Activated effector memory CD4-positive, alpha-beta T cell treated with anti-CD3 and anti-CD28 coated beads, Interleukin-2, amount 50 U/mL, for 16 hours (primary cell): ENCODE results near the gene SLC35G6.
"Not testable (repeated sequence)": the region's sequence is repeated elsewhere in the genome, so short reads cannot be mapped to it uniquely, and the experiment has no call there.

Experiments used
- DNase-seq: peaks from one replicate; pipeline ENCODE4 v3.0.0-alpha.2; 2020

The SLC35G6 gene

DNA sequence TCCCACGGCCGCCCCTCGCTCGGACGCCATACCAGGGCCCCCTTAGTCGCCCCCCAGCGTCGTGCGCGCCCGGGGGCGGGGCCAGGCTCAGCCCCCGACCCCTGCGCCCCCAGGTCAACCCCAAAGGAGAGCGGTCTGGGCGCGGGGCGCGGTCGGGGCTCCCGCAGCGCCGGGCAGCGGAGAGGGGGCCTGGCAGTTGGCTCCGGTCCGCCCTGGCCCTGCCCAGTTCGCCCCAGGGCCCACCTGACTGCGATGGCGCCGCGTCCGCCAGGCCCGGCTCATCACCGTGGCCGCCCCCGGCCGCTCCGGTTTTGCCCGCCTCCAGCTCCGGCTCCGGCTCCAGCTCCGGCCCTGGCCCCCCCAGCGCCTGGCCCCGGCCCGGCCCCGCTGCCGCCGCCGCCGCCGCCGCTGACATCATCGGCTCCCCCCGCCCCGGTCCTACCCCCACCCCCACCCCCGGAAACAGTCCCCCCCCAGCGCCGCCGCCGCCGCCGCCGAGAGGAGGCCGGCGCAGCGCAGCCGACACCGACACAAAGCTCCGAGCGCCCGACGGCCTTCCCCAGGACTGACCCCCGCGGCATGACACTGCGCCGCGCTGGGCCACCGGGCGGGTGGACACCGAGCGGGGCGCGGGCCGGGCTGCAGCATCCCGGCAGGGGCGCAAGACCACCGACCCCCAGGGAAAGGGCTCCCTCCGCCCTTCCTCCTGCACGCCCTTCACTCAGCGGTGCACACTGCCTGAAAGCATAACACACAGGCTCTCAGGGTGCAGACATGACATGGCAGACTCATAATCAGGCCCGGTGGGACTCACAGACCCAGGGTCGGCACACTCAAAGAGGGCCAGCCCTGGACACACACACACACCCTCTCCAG is 1.8 kb upstream of the SLC35G6 start, which contains the start of gene ZBTB4:
ZBTB4 (minus strand) TSS at position 419 of the 876 bp plus-strand sequence. CDS start 12,830 bp downstream, outside the sequence.
- peak; percentile 88 for DNase-seq

DNA sequence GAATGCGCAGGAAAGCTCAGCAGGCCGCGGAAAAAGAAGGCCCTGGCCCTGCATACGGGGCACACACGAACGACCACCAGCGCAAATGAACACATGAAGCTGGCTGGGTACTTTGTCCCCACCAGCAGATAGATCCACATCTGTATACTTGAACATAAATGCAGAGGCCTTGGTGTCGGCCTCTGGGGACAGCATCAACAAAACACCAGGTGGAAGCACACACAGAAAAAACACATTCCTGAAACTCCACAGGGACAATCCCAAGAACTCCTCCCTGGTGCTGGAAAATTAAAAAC is 1.2 kb upstream of the SLC35G6 start:
- no peak for DNase-seq

DNA sequence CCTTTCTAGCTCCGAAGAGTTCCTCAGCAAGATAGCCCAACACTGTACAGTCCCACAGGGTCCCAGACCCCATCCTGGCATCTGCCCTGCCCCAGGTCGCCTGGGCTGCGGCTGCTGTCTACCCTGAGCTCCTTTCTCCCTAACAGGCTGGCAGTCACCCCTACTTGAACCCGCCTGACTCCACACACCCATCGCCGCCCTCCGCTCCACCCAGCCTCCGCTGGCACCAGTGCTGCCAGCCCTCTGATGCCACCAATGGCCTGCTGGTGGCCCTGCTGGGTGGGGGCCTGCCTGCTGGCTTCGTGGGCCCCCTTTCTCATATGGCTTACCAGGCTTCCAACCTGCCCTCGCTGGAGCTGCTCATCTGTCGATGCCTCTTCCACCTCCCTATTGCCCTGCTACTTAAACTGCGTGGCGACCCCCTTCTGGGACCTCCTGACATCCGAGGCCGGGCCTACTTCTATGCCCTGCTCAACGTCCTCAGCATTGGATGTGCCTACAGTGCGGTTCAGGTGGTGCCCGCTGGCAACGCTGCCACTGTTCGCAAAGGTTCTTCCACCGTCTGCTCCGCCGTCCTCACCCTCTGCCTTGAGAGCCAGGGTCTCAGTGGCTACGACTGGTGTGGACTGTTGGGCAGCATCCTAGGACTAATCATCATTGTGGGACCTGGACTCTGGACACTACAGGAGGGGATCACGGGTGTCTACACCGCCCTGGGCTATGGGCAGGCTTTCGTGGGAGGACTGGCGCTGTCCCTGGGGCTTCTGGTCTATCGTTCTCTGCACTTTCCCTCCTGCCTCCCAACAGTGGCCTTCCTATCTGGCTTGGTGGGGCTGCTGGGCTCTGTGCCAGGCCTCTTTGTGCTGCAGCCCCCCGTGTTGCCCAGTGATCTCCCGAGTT is 846 bp downstream of the SLC35G6 start:
- not testable (repeated sequence) for DNase-seq

DNA sequence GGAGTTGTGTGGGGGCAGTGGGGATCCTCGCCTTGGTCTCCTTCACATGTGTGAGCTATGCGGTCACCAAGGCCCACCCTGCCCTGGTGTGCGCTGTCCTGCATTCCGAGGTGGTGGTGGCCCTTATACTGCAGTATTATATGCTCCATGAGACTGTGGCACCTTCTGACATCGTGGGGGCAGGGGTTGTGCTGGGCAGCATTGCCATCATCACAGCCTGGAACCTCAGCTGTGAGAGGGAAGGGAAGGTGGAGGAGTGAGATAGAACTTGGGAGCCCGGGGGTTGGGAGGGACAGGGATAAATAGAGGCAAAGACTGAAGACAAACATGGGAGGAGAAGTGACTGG is 1.5 kb downstream of the SLC35G6 start:
- not testable (repeated sequence) for DNase-seq

DNA sequence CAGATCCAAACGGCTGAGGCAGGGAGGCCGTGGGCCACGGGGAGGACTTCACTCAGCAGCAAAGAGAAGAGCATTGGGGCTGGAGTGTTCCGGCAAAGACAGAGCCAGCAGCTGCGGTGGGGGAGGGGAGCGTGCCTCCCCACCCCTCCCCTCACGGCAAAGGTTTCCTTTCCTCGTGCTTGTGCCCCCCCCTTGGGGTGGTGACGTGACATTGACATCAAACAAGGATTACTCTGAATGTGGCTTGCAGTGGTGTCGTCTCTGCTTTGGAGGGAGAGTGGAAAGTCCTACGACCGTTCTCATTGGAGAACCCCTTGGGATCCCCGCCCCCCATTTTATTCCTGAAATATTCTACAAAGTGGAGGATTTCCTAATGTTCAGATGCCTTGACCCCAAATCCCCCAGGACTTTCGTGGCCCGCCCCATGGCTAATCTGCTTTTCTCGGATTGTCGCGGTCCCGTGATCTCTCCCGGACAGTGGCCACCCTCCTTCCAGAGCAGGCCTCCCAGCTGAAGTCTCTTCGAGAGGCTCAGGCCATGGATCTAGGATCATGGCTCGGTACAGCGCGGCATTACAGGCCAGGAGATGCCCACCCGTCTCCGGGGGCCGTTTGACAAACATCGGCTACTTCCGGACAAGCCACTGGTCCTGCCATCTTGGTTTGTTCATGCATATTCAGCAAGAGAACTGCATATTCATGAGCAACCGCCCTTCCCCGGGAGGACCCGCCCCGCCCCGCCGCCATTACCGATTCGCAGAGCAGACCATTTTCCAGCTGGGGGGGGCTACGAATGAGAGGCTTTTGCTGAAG is 2.2 kb downstream of the SLC35G6 start:
- DNase-seq: peak; percentile 95

DNA sequence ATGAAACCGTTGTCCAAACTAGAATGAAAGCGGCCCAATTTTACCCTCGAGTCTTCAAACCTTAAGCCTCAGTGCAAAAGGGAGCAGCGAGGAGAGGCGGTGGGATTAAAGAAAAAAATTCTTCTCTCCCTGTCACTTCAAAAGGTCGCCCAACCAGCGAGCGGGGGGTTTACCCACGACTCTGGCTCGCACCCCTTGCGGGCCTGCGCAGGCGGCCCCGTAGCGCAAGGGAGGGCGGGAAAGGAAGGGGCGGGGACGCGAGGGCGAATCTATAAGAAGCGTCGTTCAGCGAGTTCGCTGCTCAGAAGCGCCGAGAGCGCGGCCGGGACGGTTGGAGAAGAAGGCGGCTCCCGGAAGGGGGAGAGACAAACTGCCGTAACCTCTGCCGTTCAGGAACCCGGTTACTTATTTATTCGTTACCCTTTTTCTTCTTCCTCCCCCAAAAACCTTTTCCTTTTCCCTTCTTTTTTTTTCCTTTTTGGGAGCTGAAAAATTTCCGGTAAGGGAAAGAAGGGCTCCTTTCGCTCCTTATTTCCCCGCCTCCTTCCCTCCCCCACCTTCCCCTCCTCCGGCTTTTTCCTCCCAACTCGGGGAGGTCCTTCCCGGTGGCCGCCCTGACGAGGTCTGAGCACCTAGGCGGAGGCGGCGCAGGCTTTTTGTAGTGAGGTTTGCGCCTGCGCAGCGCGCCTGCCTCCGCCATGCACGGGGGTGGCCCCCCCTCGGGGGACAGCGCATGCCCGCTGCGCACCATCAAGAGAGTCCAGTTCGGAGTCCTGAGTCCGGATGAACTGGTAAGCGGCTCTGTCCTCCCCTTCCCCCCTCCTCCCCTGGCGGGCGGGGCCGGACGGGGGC is 3.0 kb downstream of the SLC35G6 start, which contains the start of gene POLR2A:
POLR2A (plus strand) TSS at position 300 of the 852 bp plus-strand sequence.
- DNase-seq: peak; percentile 99

DNA sequence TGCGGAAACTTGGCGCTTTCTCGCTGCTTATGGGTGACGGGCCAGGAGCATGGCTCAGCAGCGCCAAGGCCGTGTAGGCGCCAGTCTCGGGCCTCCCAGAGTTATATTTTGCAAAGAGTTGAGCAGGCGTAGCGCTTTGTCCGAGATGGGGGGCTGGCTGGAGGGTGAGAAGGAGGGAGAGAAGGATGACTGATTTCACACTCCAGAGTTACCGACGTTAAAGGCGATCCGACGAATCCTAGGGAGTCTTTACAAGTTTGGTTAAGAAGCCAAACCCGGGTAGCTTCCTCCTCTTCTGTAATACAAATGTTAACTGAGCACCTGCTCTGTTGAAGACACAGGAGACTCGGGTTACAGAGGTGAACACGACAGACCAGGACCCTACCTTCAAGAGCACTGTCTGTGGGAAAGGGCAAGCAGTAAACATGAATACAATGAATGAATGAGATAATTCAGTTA is 3.7 kb downstream of the SLC35G6 start:
- DNase-seq: no peak

DNA sequence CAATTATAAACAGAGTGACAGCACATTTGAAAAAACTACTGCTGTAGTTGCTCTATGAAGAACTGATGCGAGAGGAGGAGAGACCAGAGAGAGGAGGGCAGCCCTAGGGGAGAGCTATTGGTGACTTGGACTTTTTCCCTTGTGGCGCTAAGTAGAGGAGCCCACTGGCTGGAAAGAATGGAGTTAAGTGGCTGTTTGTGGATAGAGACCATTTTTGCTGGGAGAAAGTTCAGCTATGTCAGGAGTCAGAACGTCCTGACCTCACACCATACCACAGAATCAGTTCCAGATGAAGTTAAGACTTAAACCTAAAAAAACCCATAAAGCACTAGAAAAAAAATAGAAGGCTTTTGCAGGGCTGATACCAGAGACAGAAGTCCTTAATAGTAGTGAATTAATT is 4.9 kb downstream of the SLC35G6 start:
- no peak for DNase-seq

DNA sequence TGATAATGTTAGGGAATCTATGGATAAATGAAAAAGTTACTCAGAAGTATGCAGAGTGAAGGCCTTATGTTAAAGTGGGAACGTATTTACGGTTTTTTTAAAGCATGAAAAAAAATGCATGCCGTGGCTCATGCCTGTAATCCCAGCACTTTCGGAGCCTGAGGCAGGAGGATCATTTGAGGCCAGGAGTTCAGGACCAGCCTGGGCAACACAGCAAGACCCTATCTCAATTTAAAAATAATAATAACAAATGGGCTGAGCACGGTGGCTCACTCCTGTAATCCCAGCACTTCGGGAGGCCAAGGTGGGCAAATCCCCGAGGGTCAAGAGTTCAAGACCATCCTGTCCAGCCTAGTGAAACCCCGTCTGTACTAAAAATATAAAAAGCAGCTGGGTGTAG is 8.9 kb downstream of the SLC35G6 start:
- DNase-seq: no peak

DNA sequence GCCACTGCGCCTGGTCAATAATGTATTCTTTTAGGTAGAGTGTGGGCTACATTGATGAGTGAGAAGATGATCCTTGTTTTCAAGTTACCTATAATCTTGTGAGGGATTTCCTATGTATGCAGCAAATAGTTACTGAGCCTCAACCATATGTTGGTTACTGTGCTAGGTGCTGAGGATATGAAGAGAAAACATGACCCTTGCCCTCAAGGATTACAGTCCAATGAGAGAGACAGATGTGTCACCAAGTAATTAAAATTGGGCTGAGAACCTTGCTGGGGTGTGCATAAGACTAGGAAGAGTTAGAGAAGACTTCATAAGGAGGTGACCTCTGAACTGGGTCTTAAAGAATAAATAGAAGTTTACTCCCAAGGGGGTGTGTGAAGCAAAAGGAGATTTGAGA is 10.3 kb downstream of the SLC35G6 start:
- no peak for DNase-seq

DNA sequence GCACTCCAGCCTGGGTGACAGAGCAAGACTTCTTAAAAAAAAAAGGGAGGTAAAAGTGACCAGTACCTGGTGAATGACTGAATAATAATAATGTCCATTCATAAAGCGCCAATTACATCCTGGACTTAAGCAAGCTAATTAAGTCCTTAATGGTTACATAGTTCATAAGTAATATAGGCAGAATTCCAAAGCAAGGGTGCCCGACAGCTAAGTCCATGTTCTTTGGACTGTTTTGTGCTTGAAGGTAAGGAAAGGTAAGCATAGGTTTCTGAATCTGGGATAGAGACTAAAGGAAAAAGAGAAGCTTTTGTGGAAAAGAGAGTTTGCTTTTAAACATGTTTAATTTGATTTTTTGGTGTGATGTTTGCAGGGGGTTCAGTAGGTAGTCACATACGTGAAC is 12.7 kb downstream of the SLC35G6 start:
- no peak for DNase-seq

DNA sequence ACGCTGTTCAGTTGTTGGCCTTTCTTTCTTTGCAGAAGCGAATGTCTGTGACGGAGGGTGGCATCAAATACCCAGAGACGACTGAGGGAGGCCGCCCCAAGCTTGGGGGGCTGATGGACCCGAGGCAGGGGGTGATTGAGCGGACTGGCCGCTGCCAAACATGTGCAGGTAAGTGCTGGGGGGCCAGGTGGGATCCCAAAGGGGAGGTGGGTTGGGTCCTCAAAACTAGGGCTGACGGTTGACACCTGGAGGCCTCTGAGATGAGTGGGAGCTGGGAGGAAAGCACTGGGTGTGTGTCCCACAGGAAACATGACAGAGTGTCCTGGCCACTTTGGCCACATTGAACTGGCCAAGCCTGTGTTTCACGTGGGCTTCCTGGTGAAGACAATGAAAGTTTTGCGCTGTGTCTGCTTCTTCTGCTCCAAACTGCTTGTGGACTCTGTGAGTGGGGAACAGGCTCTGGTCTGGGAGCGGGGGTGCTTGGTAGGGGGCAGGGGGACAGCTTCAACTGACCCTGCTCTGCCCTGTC is 14.7 kb downstream of the SLC35G6 start:
- DNase-seq: no peak

DNA sequence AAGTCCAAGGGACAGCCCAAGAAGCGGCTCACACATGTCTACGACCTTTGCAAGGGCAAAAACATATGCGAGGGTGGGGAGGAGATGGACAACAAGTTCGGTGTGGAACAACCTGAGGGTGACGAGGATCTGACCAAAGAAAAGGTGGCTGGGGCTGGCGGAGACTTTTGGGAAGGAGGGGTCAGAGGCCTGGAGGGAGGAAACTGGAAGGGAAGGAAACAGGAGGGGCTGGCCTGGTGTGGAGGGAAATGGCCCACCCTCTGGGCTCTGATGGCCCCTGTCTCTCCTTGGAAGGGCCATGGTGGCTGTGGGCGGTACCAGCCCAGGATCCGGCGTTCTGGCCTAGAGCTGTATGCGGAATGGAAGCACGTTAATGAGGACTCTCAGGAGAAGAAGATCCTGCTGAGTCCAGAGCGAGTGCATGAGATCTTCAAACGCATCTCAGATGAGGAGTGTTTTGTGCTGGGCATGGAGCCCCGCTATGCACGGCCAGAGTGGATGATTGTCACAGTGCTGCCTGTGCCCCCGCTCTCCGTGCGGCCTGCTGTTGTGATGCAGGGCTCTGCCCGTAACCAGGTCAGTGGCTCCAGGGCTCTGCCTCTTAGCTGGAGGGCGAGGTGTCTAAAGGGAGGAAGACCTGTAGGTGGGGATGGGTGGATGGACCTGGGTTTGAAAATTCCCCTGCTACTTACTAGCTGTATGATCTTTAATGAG is 15.4 kb downstream of the SLC35G6 start:
- DNase-seq: no peak

DNA sequence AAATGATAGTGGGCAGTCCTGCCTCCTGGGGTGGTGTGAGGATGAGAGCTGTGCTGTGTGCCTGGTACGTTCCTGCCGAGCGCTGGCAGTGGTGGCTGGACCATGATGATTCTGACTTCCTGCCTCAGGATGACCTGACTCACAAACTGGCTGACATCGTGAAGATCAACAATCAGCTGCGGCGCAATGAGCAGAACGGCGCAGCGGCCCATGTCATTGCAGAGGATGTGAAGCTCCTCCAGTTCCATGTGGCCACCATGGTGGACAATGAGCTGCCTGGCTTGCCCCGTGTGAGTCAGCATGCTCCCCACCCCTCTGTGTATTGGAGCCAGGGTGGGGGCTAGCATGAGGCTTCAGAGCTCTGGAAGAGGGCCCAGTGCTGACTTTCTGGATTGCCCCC is 16.0 kb downstream of the SLC35G6 start:
- DNase-seq: no peak

DNA sequence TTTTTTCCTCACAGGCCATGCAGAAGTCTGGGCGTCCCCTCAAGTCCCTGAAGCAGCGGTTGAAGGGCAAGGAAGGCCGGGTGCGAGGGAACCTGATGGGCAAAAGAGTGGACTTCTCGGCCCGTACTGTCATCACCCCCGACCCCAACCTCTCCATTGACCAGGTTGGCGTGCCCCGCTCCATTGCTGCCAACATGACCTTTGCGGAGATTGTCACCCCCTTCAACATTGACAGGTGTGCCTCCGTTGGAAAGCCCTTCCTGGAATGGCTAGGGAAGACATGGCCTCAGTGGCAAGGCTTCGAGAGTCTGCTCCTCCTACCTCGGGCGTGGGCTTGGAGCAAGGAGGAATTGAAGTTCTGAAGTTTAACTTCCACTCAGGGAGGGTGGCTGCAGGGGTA is 16.4 kb downstream of the SLC35G6 start:
- no peak for DNase-seq

DNA sequence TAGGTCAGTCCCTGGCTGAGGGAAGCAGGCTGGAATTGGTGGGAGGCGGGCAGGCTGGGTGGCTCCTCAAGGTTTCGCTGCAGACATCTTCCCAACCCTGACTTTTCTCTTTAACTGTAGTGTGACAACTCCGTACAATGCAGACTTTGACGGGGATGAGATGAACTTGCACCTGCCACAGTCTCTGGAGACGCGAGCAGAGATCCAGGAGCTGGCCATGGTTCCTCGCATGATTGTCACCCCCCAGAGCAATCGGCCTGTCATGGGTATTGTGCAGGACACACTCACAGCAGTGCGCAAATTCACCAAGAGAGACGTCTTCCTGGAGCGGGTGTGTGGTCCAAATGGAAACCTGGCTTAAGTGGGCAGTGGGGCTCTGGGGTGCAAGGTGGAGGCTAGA is 17.9 kb downstream of the SLC35G6 start:
- no peak for DNase-seq

DNA sequence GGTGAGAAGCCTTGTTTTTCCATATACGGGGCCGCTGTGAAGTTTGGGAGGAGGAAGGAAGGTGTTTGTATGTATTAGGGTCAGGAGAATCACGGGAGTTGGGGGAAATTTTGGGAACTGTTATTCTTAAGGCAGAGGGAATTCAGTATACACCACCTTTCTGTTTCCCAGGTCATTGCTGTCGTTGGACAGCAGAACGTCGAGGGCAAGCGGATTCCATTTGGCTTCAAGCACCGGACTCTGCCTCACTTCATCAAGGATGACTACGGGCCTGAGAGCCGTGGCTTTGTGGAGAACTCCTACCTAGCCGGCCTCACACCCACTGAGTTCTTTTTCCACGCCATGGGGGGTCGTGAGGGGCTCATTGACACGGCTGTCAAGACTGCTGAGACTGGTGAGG is 20.5 kb downstream of the SLC35G6 start:
- no peak for DNase-seq

DNA sequence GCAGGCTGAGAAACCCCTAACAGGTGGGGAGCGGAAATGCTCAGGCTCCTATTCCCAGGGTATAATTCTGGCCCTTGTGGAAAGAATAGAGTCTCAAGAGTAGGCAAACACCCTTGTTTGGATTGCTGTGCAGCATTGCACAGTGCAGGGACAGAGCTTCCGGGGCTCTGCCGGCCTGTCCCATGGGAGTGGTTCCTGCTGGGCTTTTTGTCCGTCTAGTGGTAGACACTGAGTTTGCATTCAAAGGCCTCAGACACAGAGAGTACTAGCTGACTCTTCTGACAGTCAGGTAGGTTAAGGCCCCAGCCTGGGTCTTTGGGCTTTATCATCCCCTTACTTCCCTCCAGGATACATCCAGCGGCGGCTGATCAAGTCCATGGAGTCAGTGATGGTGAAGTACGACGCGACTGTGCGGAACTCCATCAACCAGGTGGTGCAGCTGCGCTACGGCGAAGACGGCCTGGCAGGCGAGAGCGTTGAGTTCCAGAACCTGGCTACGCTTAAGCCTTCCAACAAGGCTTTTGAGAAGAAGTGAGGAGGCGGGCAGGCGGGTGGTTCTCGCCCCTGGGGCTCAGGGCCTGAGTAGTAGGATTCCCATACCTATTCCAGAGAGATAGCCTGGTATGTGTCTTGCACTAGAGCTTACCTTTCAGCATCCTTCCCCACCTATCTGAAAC is 21.1 kb downstream of the SLC35G6 start:
- no peak for DNase-seq

DNA sequence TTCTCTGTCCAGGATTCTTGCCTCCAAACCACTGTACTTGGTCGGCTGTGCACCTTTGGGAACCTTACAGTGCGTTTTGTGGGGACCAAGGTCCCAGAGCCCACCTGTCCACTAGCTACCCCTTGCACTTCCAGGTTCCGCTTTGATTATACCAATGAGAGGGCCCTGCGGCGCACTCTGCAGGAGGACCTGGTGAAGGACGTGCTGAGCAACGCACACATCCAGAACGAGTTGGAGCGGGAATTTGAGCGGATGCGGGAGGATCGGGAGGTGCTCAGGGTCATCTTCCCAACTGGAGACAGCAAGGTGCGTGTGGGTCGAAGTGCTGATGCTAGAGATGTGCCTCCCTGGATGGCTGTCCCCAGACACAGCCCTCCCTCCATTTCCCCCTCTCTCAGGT is 21.7 kb downstream of the SLC35G6 start:
- peak; percentile 61 for DNase-seq

DNA sequence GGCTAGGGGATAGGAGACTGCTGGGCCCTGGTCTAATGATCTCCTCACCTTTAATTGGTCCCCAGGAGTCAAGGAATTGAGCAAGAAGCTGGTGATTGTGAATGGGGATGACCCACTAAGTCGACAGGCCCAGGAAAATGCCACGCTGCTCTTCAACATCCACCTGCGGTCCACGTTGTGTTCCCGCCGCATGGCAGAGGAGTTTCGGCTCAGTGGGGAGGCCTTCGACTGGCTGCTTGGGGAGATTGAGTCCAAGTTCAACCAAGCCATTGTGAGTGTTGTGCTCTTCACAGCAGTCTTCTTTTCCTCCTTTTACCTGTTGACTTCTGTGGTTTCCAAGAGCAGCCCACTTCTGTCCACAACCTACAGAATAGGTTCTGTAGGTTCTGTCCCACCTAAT is 22.3 kb downstream of the SLC35G6 start:
- peak; percentile 56 for DNase-seq
